ENCODE data around the gene MBL2.

MBL2 gene

GRCh38 chr10:52772623-52773022 lies at the start of gene MBL2:
Gene MBL2, minus strand, starts transcription at chr10:52772784. Its CDS starts 1,149 bp downstream, at chr10:52771635.
- Histone ChIP-seq H3K4me3 (no peak within 1 kb of the TSS), H3K27ac (no peak within 1 kb of the TSS)
- TF ChIP-seq, protein P1, sequence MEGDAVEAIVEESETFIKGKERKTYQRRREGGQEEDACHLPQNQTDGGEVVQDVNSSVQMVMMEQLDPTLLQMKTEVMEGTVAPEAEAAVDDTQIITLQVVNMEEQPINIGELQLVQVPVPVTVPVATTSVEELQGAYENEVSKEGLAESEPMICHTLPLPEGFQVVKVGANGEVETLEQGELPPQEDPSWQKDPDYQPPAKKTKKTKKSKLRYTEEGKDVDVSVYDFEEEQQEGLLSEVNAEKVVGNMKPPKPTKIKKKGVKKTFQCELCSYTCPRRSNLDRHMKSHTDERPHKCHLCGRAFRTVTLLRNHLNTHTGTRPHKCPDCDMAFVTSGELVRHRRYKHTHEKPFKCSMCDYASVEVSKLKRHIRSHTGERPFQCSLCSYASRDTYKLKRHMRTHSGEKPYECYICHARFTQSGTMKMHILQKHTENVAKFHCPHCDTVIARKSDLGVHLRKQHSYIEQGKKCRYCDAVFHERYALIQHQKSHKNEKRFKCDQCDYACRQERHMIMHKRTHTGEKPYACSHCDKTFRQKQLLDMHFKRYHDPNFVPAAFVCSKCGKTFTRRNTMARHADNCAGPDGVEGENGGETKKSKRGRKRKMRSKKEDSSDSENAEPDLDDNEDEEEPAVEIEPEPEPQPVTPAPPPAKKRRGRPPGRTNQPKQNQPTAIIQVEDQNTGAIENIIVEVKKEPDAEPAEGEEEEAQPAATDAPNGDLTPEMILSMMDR (IDR thresholded peaks at IDR 0.05), result no peak
- no peak for DNase-seq (ENCODE audit: low spot score)

- Histone ChIP-seq H3K4me3 (no peak overlapping the region), H3K27ac (no peak overlapping the region)
- no peak for DNase-seq (ENCODE audit: low spot score)
- TF ChIP-seq, protein P1 (IDR thresholded peaks at IDR 0.05), result no peak
These were observed 47.7 kb upstream of the MBL2 start for GRCh38 chr10:52820309-52820708.

DNA sequence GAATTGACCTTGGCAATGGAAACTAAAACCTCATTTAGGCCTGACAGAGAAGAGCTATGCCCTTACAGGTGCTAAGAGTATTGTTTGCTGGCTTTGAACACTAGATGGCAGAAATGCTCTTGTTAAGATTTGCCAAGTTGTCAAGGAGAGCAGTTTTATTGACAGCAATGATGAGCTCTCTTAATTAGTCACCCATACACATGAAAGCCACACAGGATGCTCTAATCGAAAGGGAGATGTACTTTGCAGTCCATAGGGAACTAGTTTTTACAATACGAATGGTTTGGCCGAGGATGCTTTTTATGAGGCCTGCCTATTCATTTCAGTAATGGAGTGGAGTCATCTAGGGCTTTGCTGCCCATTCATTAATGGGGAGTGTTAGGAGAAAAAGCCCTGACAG lies 45.4 kb upstream of the MBL2 start:
- Histone ChIP-seq H3K4me3 (no peak overlapping the region), H3K27ac (no peak overlapping the region)
- DNase-seq (ENCODE audit: low spot score), result no peak
- TF ChIP-seq, protein P1 (IDR thresholded peaks at IDR 0.05), result no peak

DNA sequence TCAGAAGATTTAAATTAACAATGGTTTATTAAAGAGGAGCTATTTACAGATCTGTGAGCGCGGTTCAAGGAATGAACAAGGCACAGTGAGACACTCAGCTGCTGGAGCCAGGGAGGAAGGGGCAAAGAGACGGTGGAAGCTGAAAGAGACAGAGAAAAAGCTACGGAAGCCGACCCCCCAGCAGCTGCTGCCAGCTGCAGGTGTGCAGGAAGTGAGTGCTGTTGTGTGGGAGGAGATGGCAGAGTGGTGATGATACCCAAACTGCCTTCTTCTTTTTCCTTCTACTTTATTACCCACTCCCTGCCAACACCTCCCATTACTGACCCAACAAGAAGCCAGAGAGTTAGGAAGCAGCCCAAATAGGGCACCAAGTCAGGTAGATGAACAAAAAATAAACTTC lies 41.9 kb upstream of the MBL2 start:
- Histone ChIP-seq H3K4me3 (no peak overlapping the region), H3K27ac (no peak overlapping the region)
- TF ChIP-seq, protein P1 (IDR thresholded peaks at IDR 0.05), result no peak
- DNase-seq (ENCODE audit: low spot score), result no peak

DNA sequence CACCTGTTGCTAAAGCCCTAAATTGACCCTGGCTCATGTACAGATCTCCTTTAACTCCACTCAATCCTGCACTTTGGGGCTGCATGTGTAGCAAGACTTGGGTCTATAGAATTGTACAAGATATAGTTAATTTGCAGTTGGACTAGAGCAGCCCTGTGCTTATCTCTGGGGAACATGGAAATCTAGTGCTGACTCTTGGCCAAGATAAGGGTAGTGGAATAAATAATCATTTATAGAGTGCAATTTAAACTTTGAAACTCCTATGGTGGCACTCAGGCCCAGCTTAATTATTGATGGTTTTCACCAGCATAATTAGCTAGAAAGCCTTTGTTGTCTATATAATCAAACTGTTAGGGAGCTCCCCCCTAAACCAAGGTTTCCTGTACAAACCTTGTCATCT lies 39.2 kb upstream of the MBL2 start:
- Histone ChIP-seq H3K4me3 (no peak overlapping the region), H3K27ac (no peak overlapping the region)
- DNase-seq (ENCODE audit: low spot score), result no peak
- TF ChIP-seq, protein P1 (IDR thresholded peaks at IDR 0.05), result no peak

DNA sequence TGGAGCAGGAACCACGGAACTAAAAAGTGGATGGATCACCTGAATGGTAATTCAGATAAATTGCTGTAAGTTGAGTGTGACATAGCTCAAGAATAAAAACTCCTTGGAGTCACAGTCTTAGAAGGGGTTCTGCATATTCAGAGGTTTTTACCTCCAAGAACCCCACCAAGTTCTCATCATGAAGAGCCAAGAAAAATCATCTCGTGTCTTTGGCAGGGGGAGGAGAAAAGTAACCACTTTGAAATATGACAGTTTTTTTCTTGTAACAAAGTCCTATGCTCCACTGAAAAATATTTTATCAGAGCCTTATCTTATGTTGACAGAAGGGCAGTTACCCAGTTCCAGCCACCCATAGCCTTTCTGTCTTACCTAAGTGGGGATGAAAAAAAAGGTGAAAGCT lies 38.2 kb upstream of the MBL2 start:
- Histone ChIP-seq H3K4me3 (no peak overlapping the region), H3K27ac (no peak overlapping the region)
- TF ChIP-seq, protein P1 (IDR thresholded peaks at IDR 0.05), result no peak
- DNase-seq (ENCODE audit: low spot score), result no peak

DNA sequence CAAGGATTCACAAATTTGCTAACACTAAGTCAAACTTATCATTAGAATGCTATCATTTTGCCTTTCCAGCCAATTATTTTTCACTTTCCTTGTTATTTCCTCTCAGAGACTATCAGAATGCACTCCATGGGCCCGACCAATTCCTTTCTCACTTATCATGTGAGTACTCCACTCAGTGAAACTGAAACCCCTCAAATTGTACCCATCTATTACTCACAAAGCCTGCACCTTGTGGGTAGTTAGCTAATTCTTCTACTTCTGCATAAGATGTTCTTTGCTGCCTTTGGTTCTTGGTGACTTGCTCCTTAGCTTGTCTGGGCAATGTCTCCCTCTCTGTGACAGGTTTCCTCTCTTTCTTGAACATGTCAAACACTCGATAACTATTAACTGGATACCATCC lies 35.2 kb upstream of the MBL2 start:
- Histone ChIP-seq H3K4me3 (no peak overlapping the region), H3K27ac (no peak overlapping the region)
- DNase-seq (ENCODE audit: low spot score), result no peak
- TF ChIP-seq, protein P1 (IDR thresholded peaks at IDR 0.05), result no peak

Measured in coronary artery (tissue), 2 donors.